Smooth muscle cell (in vitro differentiated cells): ENCODE data around the gene QTRT2. TPM values are rescaled to one million over a fixed set of nuclear protein-coding genes. Genes with fewer than 3 reads are reported as not detected.
A peak's percentile ranks its signal among the peaks of the same experiment; 100 is the strongest.

Experiments used
- DNase-seq: peaks from one replicate; lab custom pipeline; 2025; ENCODE audit not compliant: unreplicated experiment; lab: John Stamatoyannopoulos, UW
- H2AFZ ChIP-seq: fragments of 200-600 bp; sonication (generic); 2 replicates; pipeline ENCODE4 v1.6.0; 2016; ENCODE audit warnings: antibody characterized with exemption, low read depth, mild to moderate bottlenecking
- H3F3A ChIP-seq: fragments of 200-600 bp; sonication (generic); 2 replicates; pipeline ENCODE4 v1.6.0; 2017; ENCODE audit warnings: antibody characterized with exemption, low read depth
- H3K27ac ChIP-seq: fragments of 200-600 bp; sonication (generic); 2 replicates; pipeline ENCODE4 v1.5.1; 2016; ENCODE audit warnings: low read depth, mild to moderate bottlenecking
- H3K27me3 ChIP-seq: fragments of 200-600 bp; sonication (generic); 2 replicates; pipeline ENCODE4 v1.6.1; 2016; ENCODE audit warnings: low read depth, mild to moderate bottlenecking
- H3K36me3 ChIP-seq: fragments of 200-600 bp; sonication (generic); 2 replicates; pipeline ENCODE4 v1.5.1; 2016; ENCODE audit warnings: low read depth
- H3K4me1 ChIP-seq: fragments of 200-600 bp; sonication (generic); 2 replicates; pipeline ENCODE4 v1.5.1; 2016; ENCODE audit warnings: low read depth
- H3K4me2 ChIP-seq: fragments of 200-600 bp; sonication (generic); 2 replicates; pipeline ENCODE4 v1.6.0; 2016; ENCODE audit warnings: mild to moderate bottlenecking
- H3K4me3 ChIP-seq: fragments of 200-600 bp; sonication (generic); 2 replicates; pipeline ENCODE4 v1.5.1; 2016; ENCODE audit warnings: mild to moderate bottlenecking
- H3K79me2 ChIP-seq: fragments of 200-600 bp; sonication (generic); 2 replicates; pipeline ENCODE4 v1.6.0; 2016; ENCODE audit warnings: low read depth, mild to moderate bottlenecking
- H3K9ac ChIP-seq: fragments of 200-600 bp; sonication (generic); 2 replicates; pipeline ENCODE4 v1.6.0; 2016; ENCODE audit warnings: low read depth
- H3K9me3 ChIP-seq: fragments of 200-600 bp; sonication (generic); replicated peaks from 2 replicates; pipeline ENCODE4 v1.5.1; 2016; ENCODE audit warnings: low read depth
- H4K20me1 ChIP-seq: fragments of 200-600 bp; sonication (generic); 2 replicates; pipeline ENCODE4 v1.6.0; 2016; ENCODE audit warnings: low read depth
- WGBS: methylation state at CpG from one replicate; pipeline ENCODE4 v1.1.7; 2016; ENCODE audit warnings: low lambda C conversion rate; 5-methylcytosine and 5-hydroxymethylcytosine counted together
- polyA plus RNA-seq: library from polyadenylated mRNA; unstranded; fragments of >200 nt; fragmentation: Nextera tagmentation; extraction: Ambion mirVana; gene quantifications from 2 replicates; pipeline ENCODE4 v1.2.1, GENCODE V29; 2016
- total RNA-seq: library from RNA; depleted of rRNA; stranded (reverse); fragments of >200 nt; gene quantifications from 2 replicates; pipeline ENCODE4 v1.2.3, GENCODE V29; 2014
- TF ChIP-seq, protein P1 (sequence below): fragments of 200-600 bp; sonication (generic); IDR thresholded peaks from 2 replicates; pipeline ENCODE4 v1.5.1; 2017; ENCODE audit warnings: borderline replicate concordance, mild to moderate bottlenecking, antibody characterized with exemption; ENCODE audit not compliant: insufficient read depth, poor library complexity, severe bottlenecking

Gene QTRT2
- total and polyA plus RNA-seq, 2 experiments from 2014 or later = 7.1 to 14.9 TPM

DNA sequence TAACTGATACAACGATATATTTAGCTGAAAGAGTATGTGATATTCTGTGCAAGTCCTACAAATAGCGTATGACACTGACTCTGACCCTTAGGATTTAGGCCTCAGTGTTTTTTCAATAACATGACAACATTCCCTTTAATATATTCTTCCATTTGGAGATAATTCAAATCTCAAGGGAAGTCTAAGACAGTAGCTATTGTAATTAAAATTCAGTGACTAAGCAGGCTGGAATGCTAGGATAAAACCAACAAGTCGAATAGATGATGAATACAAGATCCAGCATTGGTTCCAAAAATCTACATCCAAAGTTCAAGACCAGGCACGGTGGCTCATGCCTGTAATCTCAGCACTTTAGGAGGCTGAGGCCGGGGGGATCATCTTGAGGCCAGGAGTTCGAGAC is 56.2 kb downstream of the QTRT2 start:
- H3K27ac ChIP-seq = no peak overlapping the region
- peaks cover 30% of the 10 kb centered on the region for H3K4me1 ChIP-seq
- no peak overlapping the region for H2AFZ ChIP-seq
- H3F3A ChIP-seq = no peaks in the 10 kb centered on the region
- no peaks in the 10 kb centered on the region for H4K20me1 ChIP-seq
- H3K36me3 ChIP-seq = no peaks in the 10 kb centered on the region
- H3K4me2 ChIP-seq = no peak overlapping the region
- H3K27me3 ChIP-seq = peaks cover 13% of the 10 kb centered on the region
- no peaks in the 10 kb centered on the region for H3K9me3 ChIP-seq
- DNase-seq = no peak
- 88% methylated on average over 6 of the region's 6 CpGs for WGBS
- no peaks in the 10 kb centered on the region for H3K79me2 ChIP-seq
- no peak overlapping the region for H3K9ac ChIP-seq
- H3K4me3 ChIP-seq = no peak overlapping the region
- TF ChIP-seq, protein P1, sequence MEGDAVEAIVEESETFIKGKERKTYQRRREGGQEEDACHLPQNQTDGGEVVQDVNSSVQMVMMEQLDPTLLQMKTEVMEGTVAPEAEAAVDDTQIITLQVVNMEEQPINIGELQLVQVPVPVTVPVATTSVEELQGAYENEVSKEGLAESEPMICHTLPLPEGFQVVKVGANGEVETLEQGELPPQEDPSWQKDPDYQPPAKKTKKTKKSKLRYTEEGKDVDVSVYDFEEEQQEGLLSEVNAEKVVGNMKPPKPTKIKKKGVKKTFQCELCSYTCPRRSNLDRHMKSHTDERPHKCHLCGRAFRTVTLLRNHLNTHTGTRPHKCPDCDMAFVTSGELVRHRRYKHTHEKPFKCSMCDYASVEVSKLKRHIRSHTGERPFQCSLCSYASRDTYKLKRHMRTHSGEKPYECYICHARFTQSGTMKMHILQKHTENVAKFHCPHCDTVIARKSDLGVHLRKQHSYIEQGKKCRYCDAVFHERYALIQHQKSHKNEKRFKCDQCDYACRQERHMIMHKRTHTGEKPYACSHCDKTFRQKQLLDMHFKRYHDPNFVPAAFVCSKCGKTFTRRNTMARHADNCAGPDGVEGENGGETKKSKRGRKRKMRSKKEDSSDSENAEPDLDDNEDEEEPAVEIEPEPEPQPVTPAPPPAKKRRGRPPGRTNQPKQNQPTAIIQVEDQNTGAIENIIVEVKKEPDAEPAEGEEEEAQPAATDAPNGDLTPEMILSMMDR = no peak

DNA sequence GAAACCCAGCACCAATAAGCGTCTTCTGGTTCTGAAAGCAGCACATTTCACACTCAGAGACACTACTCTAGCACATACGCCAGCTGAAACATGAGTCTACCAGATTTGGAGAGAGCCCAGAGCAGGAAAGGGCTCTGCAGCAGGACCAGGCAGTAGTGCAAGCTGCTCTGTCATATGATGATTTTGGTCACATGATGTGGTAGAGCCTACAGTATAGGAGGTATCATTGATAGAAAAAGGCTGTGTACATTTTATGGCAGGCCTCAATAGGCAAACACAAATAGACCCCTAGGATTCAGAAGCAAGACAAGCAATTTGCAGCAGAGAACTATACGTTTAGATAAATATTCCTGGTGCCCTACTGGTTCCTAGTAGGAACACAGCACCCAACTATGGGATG is 58.2 kb downstream of the QTRT2 start:
- DNase-seq = no peak
- Histone ChIP-seq H3F3A (no peaks in the 10 kb centered on the region), H3K4me1 (peaks cover 22% of the 10 kb centered on the region), H3K27ac (no peak overlapping the region), H3K9ac (no peak overlapping the region), H2AFZ (no peak overlapping the region), H3K27me3 (peaks cover 7% of the 10 kb centered on the region), H3K4me3 (no peak overlapping the region), H3K36me3 (no peaks in the 10 kb centered on the region), H4K20me1 (no peaks in the 10 kb centered on the region), H3K4me2 (no peak overlapping the region), H3K79me2 (no peaks in the 10 kb centered on the region), H3K9me3 (no peaks in the 10 kb centered on the region)
- TF ChIP-seq, protein P1 = no peak
- 88% methylated on average over 3 of the region's 3 CpGs for WGBS

DNA sequence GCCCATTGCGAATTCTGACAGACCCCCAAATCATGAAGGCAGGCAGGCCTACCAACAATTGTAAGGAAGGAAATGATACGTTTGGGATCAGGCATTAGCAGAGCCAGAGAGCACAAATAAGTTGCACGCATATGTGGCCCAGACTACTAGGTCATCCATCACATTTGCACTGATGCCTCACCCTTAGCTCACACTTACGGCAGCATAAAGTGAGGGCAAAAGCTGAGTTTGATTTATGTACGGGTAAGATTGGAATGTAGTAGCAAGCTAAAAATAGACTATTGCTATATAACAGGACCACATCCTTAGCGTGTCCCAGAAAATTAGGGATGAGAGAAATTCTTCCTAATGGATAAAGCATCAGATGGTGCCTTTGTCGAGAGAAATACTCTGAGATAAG is 58.6 kb downstream of the QTRT2 start:
- no peaks in the 10 kb centered on the region for H3K9me3 ChIP-seq
- H3K27ac ChIP-seq = no peak overlapping the region
- no peaks in the 10 kb centered on the region for H3K79me2 ChIP-seq
- H3K27me3 ChIP-seq = peaks cover 3% of the 10 kb centered on the region
- H2AFZ ChIP-seq = no peak overlapping the region
- H3K4me3 ChIP-seq = no peak overlapping the region
- no peak overlapping the region for H3K9ac ChIP-seq
- no peak for DNase-seq
- TF ChIP-seq, protein P1 = no peak
- H4K20me1 ChIP-seq = no peaks in the 10 kb centered on the region
- peaks cover 18% of the 10 kb centered on the region for H3K4me1 ChIP-seq
- H3K4me2 ChIP-seq = no peak overlapping the region
- no peaks in the 10 kb centered on the region for H3K36me3 ChIP-seq
- 90% methylated on average over 7 of the region's 7 CpGs for WGBS
- no peaks in the 10 kb centered on the region for H3F3A ChIP-seq

DNA sequence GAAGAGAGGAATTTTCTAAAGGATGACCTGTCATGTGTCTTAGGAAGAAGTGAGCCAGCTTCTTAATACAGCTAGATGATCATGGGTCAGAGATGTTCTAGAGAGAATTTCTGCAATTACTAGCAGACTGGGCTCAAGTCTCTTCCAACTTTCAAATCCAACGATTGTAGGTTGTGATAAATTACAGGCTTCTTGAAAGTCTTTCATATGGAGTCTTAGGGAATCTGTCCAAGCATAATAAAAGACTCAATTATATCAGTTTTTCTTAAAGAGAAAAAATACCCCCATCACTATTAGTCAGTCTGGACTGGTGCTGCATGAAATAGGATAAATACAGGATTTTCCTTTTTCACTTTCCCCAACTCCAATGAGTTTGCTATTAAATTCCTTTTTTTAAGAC is 63.2 kb downstream of the QTRT2 start:
- H3K4me3 ChIP-seq = no peak overlapping the region
- H3F3A ChIP-seq = no peaks in the 10 kb centered on the region
- H3K9ac ChIP-seq = no peak overlapping the region
- H3K27ac ChIP-seq = no peak overlapping the region
- peak overlapping the region; percentile 31 for H3K4me2 ChIP-seq
- H4K20me1 ChIP-seq = no peaks in the 10 kb centered on the region
- TF ChIP-seq, protein P1 = no peak
- H2AFZ ChIP-seq = peak overlapping the region; percentile 29
- WGBS = 56% methylated on average over 1 of the region's 1 CpG
- H3K36me3 ChIP-seq = no peaks in the 10 kb centered on the region
- no peaks in the 10 kb centered on the region for H3K27me3 ChIP-seq
- DNase-seq = no peak
- no peaks in the 10 kb centered on the region for H3K79me2 ChIP-seq
- H3K4me1 ChIP-seq = peaks cover 7% of the 10 kb centered on the region
- H3K9me3 ChIP-seq = no peaks in the 10 kb centered on the region
